NCI-H1694 (cell line): ENCODE data around the gene NADSYN1.

ENCODE experiments used
- DNase-seq: peaks from one replicate; lab custom pipeline; 2025; lab: John Stamatoyannopoulos, UW

The NADSYN1 gene

GRCh38 chr11:71491531-71491930 lies 38.5 kb downstream of the NADSYN1 start:
- no peak for DNase-seq

- DNase-seq = no peak
These were observed 38.9 kb downstream of the NADSYN1 start for GRCh38 chr11:71491940-71492339.

DNA sequence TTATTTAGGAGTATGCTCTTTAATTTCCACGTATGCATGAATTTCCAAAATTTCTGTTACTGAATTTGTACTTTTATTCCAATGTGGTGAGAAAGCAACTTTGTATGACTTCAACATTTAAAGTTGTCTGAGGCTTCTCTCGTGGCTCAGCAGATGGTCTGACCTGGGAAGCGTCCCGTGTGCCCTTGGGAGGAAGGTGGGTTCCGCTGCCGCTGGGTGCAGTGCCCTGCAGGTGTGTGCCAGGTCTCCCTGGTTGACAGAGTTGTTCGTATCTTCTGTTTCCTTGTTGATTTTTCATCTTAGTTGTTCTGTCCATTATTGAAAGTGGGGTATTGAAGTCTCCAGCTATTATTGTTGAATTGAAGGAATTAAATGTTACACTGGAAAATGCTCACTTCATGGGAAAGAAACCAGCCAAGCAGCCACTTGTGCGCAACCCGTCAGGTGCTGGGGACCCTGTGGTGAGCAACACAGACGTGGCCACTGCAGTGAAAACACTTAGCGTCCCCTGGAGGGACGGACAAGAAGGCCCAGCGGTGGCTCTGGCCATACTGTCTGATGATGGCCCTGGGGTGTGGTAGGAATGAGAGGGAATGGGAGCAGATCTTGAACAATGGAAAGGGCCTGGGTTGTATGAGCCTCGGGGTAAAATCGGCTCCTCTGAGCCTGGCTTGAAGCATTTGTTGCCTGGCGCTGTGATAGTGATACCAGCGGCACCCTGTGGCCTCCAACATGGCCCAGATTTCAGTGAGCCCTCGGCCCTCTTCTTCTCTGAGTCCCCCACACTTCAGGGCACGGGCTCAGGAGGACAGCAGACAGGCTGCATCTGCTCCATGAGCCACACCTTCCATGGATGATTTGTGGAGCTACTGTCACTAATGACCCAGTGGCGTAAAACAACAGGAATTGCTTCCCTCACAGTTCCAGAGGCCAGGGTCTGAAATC lies 42.6 kb downstream of the NADSYN1 start:
- no peak for DNase-seq

GRCh38 chr11:71496421-71496820 lies 43.4 kb downstream of the NADSYN1 start:
- DNase-seq = no peak

GRCh38 chr11:71498091-71498490 lies 45.1 kb downstream of the NADSYN1 start:
- DNase-seq = no peak

DNA sequence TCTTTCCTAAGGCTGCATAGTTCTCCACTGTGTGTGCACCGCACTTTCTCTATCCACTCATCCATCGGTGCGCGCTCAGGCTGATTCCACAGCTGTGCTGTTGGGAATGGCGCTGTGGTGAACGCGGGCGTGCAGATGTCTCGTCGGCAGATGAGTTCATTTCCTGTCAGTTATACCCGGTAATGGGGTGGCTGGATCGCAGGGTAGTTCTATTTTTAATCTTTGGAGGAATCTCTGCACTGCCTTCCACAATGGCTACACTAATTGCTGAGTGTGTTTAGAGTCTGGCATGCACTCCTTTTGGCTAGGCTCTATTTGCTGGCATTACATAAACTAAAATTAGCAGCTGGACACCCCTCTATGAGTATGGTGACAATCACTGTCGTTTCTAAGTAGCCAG lies 46.1 kb downstream of the NADSYN1 start:
- no peak for DNase-seq

- no peak for DNase-seq
These were observed 46.5 kb downstream of the NADSYN1 start for GRCh38 chr11:71499546-71499945.

DNA sequence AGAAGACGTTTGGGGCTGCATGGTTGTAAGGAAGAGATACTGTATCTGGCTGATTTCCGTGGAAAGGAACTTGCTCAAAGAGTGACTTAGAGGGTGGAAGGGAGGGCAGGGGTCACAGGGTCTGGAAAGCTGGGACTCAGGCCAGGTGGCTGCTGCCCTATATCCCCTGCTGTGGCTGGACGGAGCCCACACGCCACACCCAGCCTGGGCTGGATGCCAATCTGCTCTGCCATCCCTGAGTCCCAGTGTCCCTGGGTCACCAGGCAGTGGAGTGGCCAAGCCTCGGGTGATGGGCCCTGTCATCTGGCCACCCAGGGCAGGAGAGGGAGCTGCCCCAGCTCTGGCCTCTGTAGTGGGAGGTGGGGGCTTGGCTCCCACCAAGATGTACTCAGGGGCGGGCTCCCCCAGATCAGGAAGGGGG lies 47.6 kb downstream of the NADSYN1 start:
- DNase-seq = no peak

DNA sequence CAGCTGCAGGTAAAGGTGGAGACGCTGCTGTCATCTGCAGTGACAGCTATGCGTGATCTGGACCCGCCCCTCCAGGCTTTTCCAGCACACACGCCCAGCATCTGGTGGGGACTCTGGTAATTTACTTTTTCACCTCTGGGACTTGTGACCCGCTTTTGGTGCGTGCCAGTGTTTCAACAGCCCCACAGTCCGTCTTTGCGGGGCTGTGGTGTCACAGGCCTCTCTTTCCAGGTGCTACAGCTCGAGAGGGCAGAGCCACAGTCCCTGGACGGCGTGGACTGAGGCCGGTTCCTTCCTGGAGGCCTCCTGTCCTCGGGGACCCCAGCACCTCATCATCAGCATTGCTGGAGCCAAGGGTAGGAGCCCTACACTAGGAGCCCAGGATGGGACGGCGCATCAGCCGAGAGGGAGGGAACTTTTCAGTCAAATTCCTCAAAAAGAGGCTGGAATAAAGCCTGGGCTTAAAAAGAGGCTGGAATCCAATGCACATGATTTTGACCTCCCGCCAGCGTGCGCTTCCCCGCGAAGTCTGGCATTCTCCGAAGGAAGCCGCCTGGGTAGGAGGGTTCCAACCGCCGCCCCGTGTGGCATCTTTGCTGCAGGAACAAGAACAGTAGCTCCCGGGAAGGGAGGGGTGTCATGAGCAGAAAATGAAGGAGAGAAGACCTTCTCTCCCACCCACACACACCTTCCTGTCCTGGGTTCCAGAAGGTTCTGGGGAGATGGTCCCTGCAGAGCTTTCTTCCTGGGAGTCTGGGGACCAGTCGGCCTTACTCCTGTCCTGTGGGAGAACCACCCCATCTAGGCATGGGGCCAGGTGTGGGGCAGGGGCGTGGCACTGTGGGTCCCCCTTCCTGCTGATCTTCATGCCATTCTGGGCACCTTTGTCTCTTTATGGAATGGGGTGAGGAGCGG lies 48.3 kb downstream of the NADSYN1 start:
- no peak for DNase-seq

DNA sequence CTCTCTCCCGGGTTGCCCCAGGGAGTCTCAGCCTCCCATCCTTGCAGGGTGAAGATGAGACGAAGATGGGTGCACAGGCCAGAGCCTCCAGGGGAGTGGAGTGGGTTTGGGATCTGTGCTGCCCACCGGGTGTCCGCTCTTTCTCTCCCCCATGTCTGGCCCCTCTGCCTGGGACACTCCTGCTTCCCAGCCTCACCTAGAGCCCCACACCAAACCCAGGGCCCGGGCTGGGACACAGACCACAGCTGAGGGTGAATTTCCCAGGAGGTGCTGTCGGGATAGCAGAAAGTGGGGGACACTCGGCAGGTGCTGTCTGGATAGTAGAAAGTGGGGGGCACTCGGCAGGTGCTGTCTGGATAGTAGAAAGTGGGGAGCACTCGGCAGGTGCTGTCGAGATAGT lies 49.0 kb downstream of the NADSYN1 start:
- DNase-seq = no peak

GRCh38 chr11:71502871-71503435 lies 50.0 kb downstream of the NADSYN1 start:
- DNase-seq = no peak

DNA sequence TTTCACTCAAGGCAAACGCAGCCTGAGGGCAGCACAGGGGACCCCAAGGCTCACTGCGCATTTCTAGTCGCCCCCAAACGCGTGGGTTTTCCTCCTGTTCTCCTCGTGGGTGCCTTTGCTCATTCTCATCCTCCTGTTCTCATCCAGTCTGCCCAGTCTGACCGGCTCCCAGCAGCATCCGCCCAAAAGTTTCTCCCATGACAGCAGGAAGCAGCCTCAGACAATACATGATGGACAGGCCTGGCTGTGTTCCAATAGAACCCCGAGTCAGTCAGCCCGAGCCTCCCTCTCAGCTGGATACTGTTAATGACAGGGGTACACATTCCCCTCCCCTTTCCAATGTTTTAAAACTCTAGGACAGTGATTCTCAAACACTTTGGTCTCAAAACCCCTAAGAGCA lies 51.5 kb downstream of the NADSYN1 start:
- DNase-seq = no peak

- DNase-seq = no peak
These were observed 52.0 kb downstream of the NADSYN1 start for GRCh38 chr11:71505001-71505400.

GRCh38 chr11:71505781-71506180 lies 52.8 kb downstream of the NADSYN1 start:
- DNase-seq = no peak

- DNase-seq = no peak
These were observed 54.1 kb downstream of the NADSYN1 start for GRCh38 chr11:71507102-71507501.

- no peak for DNase-seq
These were observed 65.8 kb downstream of the NADSYN1 start for GRCh38 chr11:71518506-71519471.

DNA sequence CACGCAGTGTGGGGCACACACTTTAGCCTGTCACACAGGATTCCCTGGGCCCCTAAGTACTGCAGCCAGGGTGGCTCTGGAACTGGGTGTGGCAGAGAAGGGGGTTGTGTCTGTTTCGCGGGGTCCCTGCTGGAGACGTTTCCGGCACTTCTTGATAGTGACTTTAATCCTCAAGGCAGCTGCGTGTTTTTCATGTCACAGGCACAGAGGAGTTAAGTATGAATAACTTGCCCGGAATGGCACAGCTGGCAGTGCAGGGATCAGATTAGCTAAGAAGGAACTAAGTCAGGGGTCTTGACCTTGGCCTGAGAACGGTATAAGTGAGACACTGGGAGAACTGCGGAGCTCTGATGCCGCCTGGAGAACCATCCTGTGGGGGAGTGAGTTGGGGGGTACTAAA lies 66.5 kb downstream of the NADSYN1 start:
- no peak for DNase-seq

DNA sequence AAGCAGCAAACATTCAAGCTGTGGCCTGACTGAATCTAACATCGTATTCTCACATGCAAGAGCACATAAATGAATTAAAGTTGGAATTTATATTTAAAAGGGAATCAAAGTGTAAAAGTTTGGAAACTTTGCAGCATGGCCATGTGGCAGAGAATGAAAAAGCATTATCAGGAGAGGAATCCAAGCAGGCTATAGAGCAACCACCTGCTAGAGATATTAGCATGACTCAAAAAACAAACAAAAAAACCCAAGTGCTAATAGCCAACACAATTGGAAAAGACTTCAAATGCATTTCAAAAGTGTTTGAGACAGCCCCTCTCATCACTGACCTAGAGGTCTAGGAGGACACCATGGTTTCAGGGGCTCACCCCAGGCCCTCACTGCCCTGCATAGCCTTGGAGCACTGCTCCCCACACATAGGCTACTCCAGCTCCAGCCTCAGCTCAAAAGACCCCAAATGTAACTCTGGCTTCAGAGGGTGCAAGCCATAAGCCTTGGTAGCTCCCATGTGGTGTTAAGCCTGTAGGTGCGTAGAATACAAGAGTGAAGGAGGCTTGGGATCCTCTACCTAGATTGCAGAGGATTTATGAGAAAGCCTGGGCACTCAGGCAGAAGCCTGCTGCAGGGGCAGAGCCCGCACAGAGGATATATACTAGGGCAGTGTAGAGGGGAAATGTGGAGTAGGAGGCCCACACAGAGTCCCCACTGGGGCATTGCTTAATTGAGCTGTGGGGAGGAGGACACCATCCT lies 72.4 kb downstream of the NADSYN1 start:
- no peak for DNase-seq

GRCh38 chr11:71525938-71526495 lies 73.0 kb downstream of the NADSYN1 start:
- no peak for DNase-seq
